GM23338 (cell line): ENCODE results near the gene IL9. TPM values are rescaled to one million over a fixed set of nuclear protein-coding genes. Genes with fewer than 3 reads are reported as not detected.

Experiments used
- ATAC-seq: fragments of 200-7000 bp; cut with Tn5 transposase; 3 replicates; pipeline ENCODE4 v1.9.1; 2020
- DNase-seq: peaks from one replicate; pipeline ENCODE4 v3.0.0-alpha.2; 2015; ENCODE audit warnings: low spot score
- H2AFZ ChIP-seq: fragments of 200-600 bp; sonication (generic); 2 replicates; pipeline ENCODE4 v1.8.0; 2016; ENCODE audit warnings: antibody characterized with exemption, mild to moderate bottlenecking, moderate library complexity
- H3F3A ChIP-seq: fragments of 200-600 bp; sonication (generic); replicated peaks from 2 replicates; pipeline ENCODE4 v1.8.0; 2017; ENCODE audit warnings: antibody characterized with exemption, mixed run types, low read depth
- H3K27ac ChIP-seq: fragments of 200-600 bp; sonication (generic); 2 replicates; pipeline ENCODE4 v1.6.1; 2016; ENCODE audit warnings: low read depth
- H3K27me3 ChIP-seq: fragments of 200-600 bp; sonication (generic); 2 replicates; pipeline ENCODE4 v1.8.0; 2016; ENCODE audit warnings: mild to moderate bottlenecking, mixed run types, moderate library complexity; ENCODE audit not compliant: insufficient read depth
- H3K36me3 ChIP-seq: fragments of 200-600 bp; sonication (generic); 2 replicates; pipeline ENCODE4 v1.8.0; 2016; ENCODE audit warnings: mild to moderate bottlenecking; ENCODE audit not compliant: insufficient read depth
- H3K4me1 ChIP-seq: fragments of 200-600 bp; sonication (generic); 2 replicates; pipeline ENCODE4 v1.8.0; 2016; ENCODE audit warnings: mild to moderate bottlenecking, moderate library complexity; ENCODE audit not compliant: insufficient read depth
- H3K4me2 ChIP-seq: fragments of 200-600 bp; sonication (generic); 2 replicates; pipeline ENCODE4 v1.7.1; 2017; ENCODE audit warnings: mixed run types
- H3K4me3 ChIP-seq: fragments of 200-600 bp; sonication (generic); 2 replicates; pipeline ENCODE4 v1.6.1; 2016; ENCODE audit warnings: mixed run types
- H3K79me2 ChIP-seq: fragments of 200-600 bp; sonication (generic); replicated peaks from 2 replicates; pipeline ENCODE4 v1.8.0; 2017; ENCODE audit warnings: mild to moderate bottlenecking; ENCODE audit not compliant: insufficient read depth
- H3K9me2 ChIP-seq: fragments of 200-600 bp; sonication (generic); 2 replicates; pipeline ENCODE4 v1.8.0; 2017; ENCODE audit not compliant: insufficient read depth
- H4K20me1 ChIP-seq: fragments of 200-600 bp; sonication (generic); replicated peaks from 2 replicates; pipeline ENCODE4 v1.8.0; 2017; ENCODE audit warnings: mild to moderate bottlenecking; ENCODE audit not compliant: insufficient read depth
- H3K27ac Mint-ChIP-seq: 2 replicates; pipeline ENCODE4 v1.8.0; 2020; ENCODE audit warnings: inconsistent platforms, mild to moderate bottlenecking, moderate library complexity, mixed read lengths
- H3K27me3 Mint-ChIP-seq: 3 replicates; pipeline ENCODE4 v1.8.0; 2022; ENCODE audit warnings: low read depth, mild to moderate bottlenecking, moderate library complexity, mixed read lengths, inconsistent platforms; ENCODE audit not compliant: insufficient read depth, poor library complexity
- H3K36me3 Mint-ChIP-seq: 3 replicates; pipeline ENCODE4 v1.8.0; 2021; ENCODE audit warnings: low read depth, mild to moderate bottlenecking, inconsistent platforms, moderate library complexity, mixed read lengths
- H3K4me1 Mint-ChIP-seq: 3 replicates; pipeline ENCODE4 v1.8.0; 2020; ENCODE audit warnings: mild to moderate bottlenecking, inconsistent platforms, mixed read lengths
- H3K4me3 Mint-ChIP-seq: 3 replicates; pipeline ENCODE4 v1.8.0; 2021; ENCODE audit warnings: moderate library complexity, mild to moderate bottlenecking, inconsistent platforms, mixed read lengths
- H3K9me3 Mint-ChIP-seq: 3 replicates; pipeline ENCODE4 v1.8.0; 2020; ENCODE audit warnings: moderate library complexity, mild to moderate bottlenecking, inconsistent platforms, mixed read lengths
- EZH2 ChIP-seq: fragments of 200-600 bp; sonication (generic); IDR thresholded peaks from one replicate; pipeline ENCODE4 v1.8.0; 2017; ENCODE audit warnings: antibody characterized with exemption, mild to moderate bottlenecking, low read depth; ENCODE audit not compliant: unreplicated experiment
- EZH2phosphoT487 ChIP-seq: fragments of 200-600 bp; sonication (generic); IDR thresholded peaks from one replicate; pipeline ENCODE4 v1.8.1; 2018; ENCODE audit warnings: antibody characterized with exemption; ENCODE audit not compliant: unreplicated experiment
- JUNB ChIP-seq: IDR thresholded peaks from one replicate; pipeline ENCODE4 v1.6.1; 2016; ENCODE audit warnings: antibody characterized with exemption; ENCODE audit not compliant: unreplicated experiment
- NANOG ChIP-seq: IDR thresholded peaks from 2 replicates; pipeline ENCODE4 v1.6.1; 2016; ENCODE audit warnings: antibody characterized with exemption, borderline replicate concordance
- STAT1 ChIP-seq: IDR thresholded peaks from one replicate; pipeline ENCODE4 v1.6.1; 2016; ENCODE audit warnings: antibody characterized with exemption; ENCODE audit not compliant: unreplicated experiment
- ZNF114 ChIP-seq: fragments of 250-450 bp; sonication (Bioruptor Pico); IDR thresholded peaks from 2 replicates; pipeline ENCODE4 v1.5.0; 2020; ENCODE audit warnings: mild to moderate bottlenecking, moderate library complexity
- ZNF331 ChIP-seq: fragments of 250-450 bp; sonication (Bioruptor Pico); IDR thresholded peaks from 2 replicates; pipeline ENCODE4 v1.5.0; 2020; ENCODE audit warnings: low read depth, mild to moderate bottlenecking, moderate library complexity
- polyA plus RNA-seq: library from polyadenylated mRNA; unstranded; fragments of >200 nt; fragmentation: Nextera tagmentation; extraction: Ambion mirVana; gene quantifications from 2 replicates; pipeline ENCODE4 v1.2.1, GENCODE V29; 2016
- total RNA-seq: library from RNA; depleted of rRNA; stranded (reverse); fragments of >200 nt; shearing (Covaris generic); gene quantifications from 2 replicates; pipeline ENCODE4 v1.2.3, GENCODE V29; 2014
- TF ChIP-seq, protein P1 (sequence below): fragments of 250-450 bp; sonication (Bioruptor Pico); IDR thresholded peaks from 2 replicates; pipeline ENCODE4 v1.5.0; 2020; ENCODE audit warnings: mild to moderate bottlenecking, moderate library complexity
- TF ChIP-seq, protein P2 (sequence below): IDR thresholded peaks from 2 replicates; pipeline ENCODE4 v1.6.1; 2016; ENCODE audit warnings: antibody characterized with exemption
- TF ChIP-seq, protein P3 (sequence below), 2 experiments: fragments of 200-600 bp in 1 of 2; sonication (generic) in 1 of 2; conservative IDR thresholded peaks; 2 replicates each; pipeline versions ENCODE4 v1.5.1 to v1.6.1; 2016 to 2017; ENCODE audit warnings: antibody characterized with exemption in 2 of 2, low read depth in 2 of 2, mild to moderate bottlenecking in 2 of 2, moderate library complexity in 1 of 2

IL9 gene
- total and polyA plus RNA-seq, 2 experiments from 2014 or later, result not detected

DNA sequence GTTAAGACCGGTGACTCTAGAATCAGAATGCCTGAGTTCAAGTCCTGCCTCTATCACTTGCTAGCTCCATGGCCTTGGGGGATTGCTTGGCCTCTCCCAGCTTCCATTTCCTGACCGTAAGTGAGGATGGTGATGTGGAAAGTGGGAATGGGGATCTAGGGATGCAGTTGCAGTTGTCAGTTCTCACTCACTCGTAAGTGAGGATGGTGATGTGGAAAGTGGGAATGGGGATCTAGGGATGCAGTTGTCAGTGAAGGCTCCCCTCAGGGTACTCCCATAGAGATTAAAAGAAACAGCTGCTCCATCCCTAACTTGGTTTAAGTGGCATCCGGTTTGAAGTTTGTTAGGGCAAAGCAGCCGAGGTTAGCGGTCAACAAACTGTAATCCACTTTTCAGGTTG lies 3.0 kb upstream of the IL9 start (continued):
- TF ChIP-seq, protein P1, sequence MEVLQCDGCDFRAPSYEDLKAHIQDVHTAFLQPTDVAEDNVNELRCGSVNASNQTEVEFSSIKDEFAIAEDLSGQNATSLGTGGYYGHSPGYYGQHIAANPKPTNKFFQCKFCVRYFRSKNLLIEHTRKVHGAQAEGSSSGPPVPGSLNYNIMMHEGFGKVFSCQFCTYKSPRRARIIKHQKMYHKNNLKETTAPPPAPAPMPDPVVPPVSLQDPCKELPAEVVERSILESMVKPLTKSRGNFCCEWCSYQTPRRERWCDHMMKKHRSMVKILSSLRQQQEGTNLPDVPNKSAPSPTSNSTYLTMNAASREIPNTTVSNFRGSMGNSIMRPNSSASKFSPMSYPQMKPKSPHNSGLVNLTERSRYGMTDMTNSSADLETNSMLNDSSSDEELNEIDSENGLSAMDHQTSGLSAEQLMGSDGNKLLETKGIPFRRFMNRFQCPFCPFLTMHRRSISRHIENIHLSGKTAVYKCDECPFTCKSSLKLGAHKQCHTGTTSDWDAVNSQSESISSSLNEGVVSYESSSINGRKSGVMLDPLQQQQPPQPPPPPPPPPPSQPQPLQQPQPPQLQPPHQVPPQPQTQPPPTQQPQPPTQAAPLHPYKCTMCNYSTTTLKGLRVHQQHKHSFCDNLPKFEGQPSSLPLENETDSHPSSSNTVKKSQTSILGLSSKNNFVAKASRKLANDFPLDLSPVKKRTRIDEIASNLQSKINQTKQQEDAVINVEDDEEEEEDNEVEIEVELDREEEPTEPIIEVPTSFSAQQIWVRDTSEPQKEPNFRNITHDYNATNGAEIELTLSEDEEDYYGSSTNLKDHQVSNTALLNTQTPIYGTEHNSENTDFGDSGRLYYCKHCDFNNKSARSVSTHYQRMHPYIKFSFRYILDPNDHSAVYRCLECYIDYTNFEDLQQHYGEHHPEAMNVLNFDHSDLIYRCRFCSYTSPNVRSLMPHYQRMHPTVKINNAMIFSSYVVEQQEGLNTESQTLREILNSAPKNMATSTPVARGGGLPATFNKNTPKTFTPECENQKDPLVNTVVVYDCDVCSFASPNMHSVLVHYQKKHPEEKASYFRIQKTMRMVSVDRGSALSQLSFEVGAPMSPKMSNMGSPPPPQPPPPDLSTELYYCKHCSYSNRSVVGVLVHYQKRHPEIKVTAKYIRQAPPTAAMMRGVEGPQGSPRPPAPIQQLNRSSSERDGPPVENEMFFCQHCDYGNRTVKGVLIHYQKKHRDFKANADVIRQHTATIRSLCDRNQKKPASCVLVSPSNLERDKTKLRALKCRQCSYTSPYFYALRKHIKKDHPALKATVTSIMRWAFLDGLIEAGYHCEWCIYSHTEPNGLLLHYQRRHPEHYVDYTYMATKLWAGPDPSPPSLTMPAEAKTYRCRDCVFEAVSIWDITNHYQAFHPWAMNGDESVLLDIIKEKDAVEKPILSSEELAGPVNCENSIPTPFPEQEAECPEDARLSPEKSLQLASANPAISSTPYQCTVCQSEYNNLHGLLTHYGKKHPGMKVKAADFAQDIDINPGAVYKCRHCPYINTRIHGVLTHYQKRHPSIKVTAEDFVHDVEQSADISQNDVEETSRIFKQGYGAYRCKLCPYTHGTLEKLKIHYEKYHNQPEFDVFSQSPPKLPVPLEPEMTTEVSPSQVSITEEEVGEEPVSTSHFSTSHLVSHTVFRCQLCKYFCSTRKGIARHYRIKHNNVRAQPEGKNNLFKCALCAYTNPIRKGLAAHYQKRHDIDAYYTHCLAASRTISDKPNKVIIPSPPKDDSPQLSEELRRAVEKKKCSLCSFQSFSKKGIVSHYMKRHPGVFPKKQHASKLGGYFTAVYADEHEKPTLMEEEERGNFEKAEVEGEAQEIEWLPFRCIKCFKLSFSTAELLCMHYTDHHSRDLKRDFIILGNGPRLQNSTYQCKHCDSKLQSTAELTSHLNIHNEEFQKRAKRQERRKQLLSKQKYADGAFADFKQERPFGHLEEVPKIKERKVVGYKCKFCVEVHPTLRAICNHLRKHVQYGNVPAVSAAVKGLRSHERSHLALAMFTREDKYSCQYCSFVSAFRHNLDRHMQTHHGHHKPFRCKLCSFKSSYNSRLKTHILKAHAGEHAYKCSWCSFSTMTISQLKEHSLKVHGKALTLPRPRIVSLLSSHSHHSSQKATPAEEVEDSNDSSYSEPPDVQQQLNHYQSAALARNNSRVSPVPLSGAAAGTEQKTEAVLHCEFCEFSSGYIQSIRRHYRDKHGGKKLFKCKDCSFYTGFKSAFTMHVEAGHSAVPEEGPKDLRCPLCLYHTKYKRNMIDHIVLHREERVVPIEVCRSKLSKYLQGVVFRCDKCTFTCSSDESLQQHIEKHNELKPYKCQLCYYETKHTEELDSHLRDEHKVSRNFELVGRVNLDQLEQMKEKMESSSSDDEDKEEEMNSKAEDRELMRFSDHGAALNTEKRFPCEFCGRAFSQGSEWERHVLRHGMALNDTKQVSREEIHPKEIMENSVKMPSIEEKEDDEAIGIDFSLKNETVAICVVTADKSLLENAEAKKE (CRISPR knock-in tag), result no peak

DNA sequence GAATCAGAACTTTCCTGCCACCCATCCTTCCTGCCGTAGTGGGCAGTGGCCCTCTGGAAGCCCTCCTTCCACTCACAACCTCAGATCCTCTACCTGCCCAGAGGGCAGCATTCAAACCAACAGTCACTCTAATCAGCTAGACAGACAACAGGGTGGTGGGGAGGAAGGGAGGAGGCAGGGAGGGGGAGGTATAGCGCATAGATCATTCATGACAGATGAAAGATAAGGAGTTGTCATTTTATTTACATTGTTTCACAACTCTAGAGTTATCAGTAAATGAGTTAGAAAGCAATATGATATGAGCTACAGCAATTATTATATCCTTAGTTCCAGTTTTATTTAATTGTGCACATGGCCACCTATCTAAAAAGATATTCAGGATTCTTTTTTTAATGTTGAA lies 852 bp downstream of the IL9 start:
- Histone ChIP-seq H3K36me3 (no peaks in the 10 kb centered on the region), H3F3A (no peaks in the 10 kb centered on the region), H3K27ac (no peak overlapping the region), H3K27me3 (no peaks in the 10 kb centered on the region), H4K20me1 (no peaks in the 10 kb centered on the region), H3K9me2 (no peaks in the 10 kb centered on the region), H3K79me2 (no peaks in the 10 kb centered on the region), H3K4me3 (no peak overlapping the region), H2AFZ (no peak overlapping the region), H3K4me1 (no peaks in the 10 kb centered on the region), H3K4me2 (no peak overlapping the region)
- Mint-ChIP-seq H3K36me3 (no peaks in the 10 kb centered on the region), H3K27ac (no peak overlapping the region), H3K4me1 (peaks cover 3% of the 10 kb centered on the region; the same call in 1 of the 3 replicates), H3K9me3 (no peaks in the 10 kb centered on the region), H3K4me3 (no peak overlapping the region), H3K27me3 (peaks cover 4% of the 10 kb centered on the region)
- ATAC-seq (no peak), DNase-seq (no peak)
- TF ChIP-seq, protein P2, sequence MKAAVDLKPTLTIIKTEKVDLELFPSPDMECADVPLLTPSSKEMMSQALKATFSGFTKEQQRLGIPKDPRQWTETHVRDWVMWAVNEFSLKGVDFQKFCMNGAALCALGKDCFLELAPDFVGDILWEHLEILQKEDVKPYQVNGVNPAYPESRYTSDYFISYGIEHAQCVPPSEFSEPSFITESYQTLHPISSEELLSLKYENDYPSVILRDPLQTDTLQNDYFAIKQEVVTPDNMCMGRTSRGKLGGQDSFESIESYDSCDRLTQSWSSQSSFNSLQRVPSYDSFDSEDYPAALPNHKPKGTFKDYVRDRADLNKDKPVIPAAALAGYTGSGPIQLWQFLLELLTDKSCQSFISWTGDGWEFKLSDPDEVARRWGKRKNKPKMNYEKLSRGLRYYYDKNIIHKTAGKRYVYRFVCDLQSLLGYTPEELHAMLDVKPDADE, result no peak
- TF ChIP-seq EZH2phosphoT487 (no peak), NANOG (no peak), JUNB (no peak), ZNF331 (no peak), STAT1 (no peak), ZNF114 (no peak), EZH2 (no peak)
- TF ChIP-seq, protein P3, sequence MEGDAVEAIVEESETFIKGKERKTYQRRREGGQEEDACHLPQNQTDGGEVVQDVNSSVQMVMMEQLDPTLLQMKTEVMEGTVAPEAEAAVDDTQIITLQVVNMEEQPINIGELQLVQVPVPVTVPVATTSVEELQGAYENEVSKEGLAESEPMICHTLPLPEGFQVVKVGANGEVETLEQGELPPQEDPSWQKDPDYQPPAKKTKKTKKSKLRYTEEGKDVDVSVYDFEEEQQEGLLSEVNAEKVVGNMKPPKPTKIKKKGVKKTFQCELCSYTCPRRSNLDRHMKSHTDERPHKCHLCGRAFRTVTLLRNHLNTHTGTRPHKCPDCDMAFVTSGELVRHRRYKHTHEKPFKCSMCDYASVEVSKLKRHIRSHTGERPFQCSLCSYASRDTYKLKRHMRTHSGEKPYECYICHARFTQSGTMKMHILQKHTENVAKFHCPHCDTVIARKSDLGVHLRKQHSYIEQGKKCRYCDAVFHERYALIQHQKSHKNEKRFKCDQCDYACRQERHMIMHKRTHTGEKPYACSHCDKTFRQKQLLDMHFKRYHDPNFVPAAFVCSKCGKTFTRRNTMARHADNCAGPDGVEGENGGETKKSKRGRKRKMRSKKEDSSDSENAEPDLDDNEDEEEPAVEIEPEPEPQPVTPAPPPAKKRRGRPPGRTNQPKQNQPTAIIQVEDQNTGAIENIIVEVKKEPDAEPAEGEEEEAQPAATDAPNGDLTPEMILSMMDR (conservative IDR thresholded peaks at IDR 0.05; ENCODE audit: low read depth in 2 of 2), result no peak
